Limb (tissue), 2 donors: ENCODE results near the gene SLC4A5.

Experiments used
- DNase-seq, 2 donors: peaks; one replicate each; pipeline ENCODE4 v3.0.0-alpha.2; 2016; ENCODE audit errors: extremely low spot score in 2 of 2

The SLC4A5 gene

DNA sequence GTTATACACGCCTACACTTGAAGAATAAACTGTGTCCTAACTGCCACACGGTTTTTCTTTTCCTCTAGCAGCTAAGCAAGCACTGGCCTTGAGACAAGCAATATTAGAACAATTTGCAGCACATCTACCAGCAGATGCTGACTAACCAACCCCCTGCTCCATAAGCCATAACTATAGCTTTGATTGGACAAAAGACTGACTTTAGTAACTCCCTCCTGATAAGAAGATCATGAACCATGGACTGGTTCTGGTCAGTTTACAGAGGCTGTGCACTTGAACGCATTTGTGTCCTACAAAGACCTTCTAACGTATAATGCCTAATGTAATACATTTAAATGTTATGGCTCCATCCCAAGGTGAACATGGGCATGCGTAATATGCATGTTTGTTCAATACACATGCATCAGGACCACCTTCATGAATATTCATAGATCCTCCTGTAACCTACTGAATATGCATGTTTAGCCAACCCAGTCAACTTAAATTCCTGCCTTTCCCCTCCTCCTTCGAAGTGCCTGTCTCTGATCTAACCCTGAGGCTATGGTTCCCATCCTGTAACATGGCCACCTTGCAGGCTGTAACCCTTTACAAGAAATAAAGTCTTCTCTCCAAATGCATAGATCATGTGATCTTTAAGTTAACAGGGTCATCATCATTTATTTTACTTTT, 26.5 kb downstream of the SLC4A5 start:
- DNase-seq: no peak

DNA sequence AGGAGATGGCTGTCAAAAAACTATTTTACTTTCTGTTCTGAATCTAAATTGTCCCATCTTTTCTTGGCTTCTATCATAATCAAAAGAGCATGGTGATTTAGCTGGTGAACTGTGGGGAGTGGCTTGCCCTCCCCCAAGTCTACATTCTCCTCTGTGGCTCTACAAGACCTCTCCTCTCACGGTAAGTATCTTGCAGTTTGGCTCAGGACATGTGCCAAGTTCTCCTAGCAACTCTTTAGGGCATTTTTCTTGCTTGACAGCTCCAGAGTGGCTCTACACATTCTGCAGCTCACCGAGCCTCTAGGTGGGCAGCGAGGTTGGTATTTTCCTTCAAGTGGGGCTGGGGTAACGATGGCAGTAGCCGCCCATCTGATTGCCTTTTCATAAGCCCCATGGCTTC, 29.1 kb downstream of the SLC4A5 start:
- no peak for DNase-seq

DNA sequence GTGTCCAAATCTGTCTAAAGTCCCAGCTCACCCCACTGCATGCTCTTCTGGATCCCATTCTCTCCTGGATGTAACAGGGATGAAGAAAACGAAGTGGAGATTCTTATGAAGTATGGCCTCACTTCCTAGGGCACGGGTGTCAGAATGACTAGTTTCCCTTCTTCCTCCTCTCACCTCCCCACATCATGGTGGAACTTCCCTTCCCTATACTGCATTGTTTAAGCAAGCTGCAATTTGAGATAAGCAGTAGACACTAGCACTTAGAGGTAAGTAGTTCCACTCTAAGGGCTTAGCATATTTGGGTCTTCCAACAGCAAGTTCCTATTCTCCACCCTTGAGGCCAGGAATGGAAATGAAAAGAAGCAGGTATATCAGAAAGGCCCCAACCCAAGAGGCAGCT, 29.7 kb downstream of the SLC4A5 start:
- DNase-seq: no peak

DNA sequence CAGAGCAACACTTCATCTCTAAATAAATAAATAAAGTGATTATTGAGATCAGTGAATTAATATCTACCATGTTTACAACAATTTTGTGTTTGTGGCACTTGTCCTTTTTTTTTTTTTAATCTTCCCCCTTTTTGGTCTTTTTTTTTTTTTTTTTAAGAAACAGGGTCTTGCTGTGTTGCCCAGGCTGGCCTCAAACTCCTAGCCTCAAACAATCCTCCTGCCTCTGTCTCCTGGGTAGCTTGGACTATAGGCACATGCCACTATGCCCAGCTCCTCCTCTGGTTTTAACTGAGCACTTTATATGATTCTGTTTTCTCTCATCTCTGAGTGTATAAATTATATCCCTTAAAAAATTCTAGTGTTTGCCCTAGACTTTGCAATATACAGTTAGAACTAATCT, 30.3 kb downstream of the SLC4A5 start:
- DNase-seq: no peak

DNA sequence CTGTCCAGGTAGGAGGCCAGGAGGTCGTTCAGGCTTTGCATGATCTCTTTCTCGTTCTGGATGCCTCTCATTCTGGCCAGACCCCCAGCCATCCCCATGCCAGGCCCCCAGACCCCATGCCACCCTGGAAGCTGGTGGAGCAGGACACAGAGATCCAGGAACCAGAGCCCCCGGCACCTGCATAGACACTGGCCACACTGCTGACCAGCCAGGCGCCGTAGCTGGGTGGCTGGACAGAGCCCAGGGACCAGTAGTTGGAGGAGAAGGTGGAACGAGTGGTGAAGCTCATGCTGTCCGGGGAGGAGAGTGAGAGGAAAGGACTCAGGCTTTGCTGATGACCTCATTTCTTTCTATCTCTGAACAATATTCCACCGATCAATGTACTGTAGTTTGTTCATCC, 35.5 kb downstream of the SLC4A5 start:
- DNase-seq: no peak

DNA sequence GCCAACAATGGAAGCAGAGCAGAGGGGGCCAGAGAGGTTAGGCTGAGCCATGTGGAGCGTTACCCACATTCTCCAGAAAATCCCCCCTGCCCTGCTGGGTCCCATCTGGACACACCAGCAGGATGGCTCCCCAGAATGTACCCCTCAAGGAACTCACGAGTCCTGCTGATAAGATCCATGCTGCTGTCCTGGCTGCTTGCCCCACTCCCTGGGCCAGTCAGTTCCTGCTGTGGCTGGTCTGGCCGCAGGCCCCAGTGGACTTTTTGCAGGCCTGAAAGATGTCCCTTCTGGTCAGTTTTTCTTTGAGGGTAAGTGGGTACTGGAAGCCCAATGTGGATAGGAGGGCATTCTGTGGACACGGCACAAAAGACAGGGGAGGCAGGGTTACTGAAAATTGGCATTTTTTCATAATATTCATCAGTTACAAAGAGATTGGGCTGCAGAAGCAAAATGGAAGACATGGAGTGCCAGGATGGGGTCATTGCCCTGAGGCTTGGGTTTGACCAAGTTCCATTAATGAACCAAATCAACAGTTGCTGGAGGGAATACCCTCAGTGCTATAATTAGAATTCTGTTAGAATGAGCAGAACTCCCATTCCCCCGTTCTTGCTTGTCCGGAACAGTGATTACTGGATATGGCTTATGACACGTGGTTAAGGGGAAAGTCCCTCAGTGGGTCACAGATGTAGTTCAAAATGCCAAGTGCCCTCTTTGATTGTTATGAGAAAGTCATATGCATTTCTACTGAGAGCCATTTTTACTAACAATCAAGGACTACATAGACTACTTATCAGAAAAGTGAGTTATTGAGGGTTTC, 38.7 kb downstream of the SLC4A5 start:
- DNase-seq: no peak

DNA sequence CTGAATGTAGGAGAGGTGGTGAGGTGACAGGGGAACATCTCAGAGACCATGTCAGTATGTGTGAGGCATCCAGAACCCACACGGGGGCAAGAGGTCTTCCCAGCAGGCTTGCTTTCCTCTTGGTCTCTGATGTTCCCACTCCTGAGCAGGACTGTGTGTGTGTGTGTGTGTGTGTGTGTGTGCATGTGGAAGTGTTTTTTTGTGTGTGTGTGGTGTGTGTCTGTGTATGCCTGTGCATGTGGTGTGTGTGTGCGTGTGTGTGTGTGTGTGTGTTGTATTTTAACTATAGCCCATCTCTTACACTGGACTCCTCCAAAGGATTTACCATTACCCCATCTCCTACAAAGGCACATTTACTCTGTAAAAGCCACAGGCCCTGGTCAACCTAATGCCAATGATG, 40.4 kb downstream of the SLC4A5 start:
- no peak for DNase-seq

DNA sequence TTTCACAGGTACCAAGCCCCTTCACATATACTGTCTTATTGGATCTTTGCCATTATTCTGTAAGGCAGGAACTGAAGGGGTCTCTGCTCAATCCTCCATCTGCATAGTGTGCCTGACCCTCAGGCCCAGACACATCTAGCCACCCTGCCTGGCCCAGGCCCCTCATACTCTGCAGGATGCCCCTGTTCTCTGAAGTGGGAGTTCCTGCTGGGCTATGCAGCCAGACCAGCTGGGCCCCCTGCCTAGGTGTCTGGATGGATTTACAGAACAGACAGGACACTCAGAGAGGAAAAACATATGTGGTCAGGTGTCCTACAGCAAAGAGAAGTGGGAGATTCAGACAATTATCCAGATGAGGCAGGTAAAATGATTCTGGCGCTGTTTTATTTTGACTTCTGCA, 42.0 kb downstream of the SLC4A5 start:
- no peak for DNase-seq

GRCh38 chr2:74300506-74300905, 42.7 kb downstream of the SLC4A5 start:
- DNase-seq: no peak

- no peak for DNase-seq
Measured at GRCh38 chr2:74297950-74298349, 45.3 kb downstream of the SLC4A5 start.

DNA sequence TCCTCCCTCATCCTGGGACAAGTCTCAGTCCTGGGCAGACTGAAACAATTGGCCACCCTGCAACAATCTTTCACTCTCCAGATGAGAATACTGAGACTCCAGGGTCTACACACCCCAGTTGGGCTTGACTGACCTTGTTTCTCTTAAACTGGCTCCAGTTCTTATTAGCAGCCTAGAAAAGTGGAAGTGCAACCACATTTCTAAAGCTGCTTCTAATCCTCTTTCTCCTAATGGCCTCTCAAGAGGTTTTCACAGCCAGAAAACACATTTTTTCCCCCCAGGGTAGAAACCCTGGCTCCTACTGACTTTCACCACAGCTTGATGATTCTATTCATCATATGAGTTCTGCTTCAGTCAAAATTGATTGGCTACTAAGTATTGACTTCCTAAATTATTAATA, 45.8 kb downstream of the SLC4A5 start:
- no peak for DNase-seq

GRCh38 chr2:74293191-74293991, 49.8 kb downstream of the SLC4A5 start:
- DNase-seq: no peak

- DNase-seq: no peak
Measured at GRCh38 chr2:74292751-74293150, 50.5 kb downstream of the SLC4A5 start.

DNA sequence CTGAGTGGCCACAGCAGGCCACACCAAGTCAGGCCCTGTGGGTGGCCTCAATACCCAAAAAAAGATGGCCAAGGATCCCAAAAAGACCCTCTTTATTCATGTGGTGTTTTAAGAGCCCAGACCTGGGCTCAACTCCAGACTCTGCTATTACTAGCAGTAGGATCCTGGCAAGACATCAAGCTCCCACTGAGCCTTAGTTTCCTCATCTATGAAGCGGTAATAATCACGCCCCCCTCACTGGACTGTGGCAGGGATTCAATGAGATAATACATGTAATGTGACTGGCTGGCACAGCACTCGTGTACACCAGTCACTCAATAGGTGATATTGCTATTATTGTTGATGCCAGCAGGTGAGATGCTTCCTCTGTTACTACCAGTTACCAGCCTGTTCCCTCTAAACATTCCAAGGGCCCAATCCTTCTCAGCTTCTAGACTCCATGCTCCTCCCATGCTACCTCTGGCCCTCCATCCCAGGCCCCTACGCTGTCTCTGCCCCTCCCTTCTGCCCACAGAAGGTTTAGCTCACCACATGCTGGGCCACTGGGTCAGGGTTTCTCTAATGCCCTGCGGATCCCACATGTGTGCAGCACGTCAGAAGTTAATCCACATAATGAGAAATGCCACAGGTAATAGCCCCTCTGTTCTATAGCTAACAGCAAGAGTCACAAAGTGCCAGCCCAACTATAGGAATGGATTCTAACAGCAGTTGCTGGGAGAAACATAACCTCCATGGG, 51.2 kb downstream of the SLC4A5 start:
- no peak for DNase-seq

- no peak for DNase-seq
Measured at GRCh38 chr2:74291218-74291544, 52.0 kb downstream of the SLC4A5 start.

DNA sequence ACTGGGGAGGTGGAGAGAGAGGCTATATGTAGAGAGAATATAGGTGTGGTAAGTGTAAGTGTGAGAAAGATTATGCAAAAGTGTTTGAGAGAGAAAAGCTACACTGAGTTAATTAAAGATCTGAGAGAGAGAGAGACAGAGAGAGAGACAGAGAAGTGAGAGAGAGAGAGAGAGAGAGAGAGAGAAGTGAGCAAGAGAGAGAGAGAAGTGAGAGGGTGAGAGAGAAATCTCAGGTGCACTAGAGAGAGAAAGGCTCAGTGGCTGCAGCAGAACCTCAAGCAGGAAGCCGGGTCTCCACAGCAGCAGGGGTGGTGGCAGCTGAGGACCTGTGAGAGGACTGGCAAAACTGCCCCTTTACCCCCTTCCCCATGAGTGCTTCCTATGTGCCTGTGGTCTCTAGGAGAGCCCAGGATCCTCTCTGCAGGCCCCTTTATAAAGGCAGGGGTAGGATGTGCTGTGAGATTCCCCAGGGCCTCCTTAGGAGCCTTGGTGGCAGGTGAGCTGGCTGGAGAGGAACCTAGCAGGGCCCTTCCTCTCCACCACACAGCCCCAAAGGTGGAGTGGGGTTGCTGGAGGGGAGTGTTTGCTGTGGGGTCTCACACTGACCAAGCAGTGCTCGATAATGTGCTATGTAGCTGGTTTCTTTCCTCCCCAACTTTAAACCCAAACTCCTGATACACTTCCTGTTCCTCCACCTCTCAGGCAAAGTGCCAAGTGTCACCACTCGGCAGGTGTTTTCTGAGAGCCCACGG, 52.6 kb downstream of the SLC4A5 start:
- no peak for DNase-seq

- no peak for DNase-seq
Measured at GRCh38 chr2:74290066-74290465, 53.1 kb downstream of the SLC4A5 start.

DNA sequence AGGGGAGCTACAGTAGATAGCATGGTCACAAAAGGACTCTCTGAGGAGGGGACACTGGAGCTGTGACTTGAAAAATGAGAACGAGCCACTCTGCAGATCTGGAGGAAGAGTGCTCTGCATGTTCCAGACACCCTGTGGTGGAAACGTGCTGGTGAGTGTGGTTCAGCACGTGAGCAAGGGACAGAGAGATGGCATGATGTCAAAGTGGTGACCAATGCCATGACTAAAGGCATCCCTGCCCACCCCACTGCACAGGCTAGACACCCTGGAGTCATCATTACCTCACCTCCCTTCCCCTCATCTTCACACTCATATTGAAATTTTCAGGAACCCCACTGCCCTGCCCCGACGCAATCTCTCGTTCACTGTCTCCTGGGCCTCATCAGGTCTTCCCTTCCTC, 56.5 kb downstream of the SLC4A5 start:
- DNase-seq: no peak

- DNase-seq: no peak
Measured at GRCh38 chr2:74281141-74281975, 61.9 kb downstream of the SLC4A5 start.

GRCh38 chr2:74278694-74279093, 64.5 kb downstream of the SLC4A5 start:
- no peak for DNase-seq
